GM23248 (cell line): ENCODE results near the gene QSOX1.

Source experiments
- EZH2 ChIP-seq: fragments of 200-600 bp; sonication (generic); IDR thresholded peaks from 2 replicates; pipeline ENCODE4 v1.6.1; 2018; ENCODE audit warnings: antibody characterized with exemption, mild to moderate bottlenecking; ENCODE audit not compliant: insufficient read depth, poor library complexity, severe bottlenecking
- EZH2phosphoT487 ChIP-seq: fragments of 200-600 bp; sonication (generic); IDR thresholded peaks from 2 replicates; pipeline ENCODE4 v1.6.1; 2018; ENCODE audit warnings: antibody characterized with exemption, moderate library complexity, mild to moderate bottlenecking, low read depth; ENCODE audit not compliant: insufficient read depth

DNA sequence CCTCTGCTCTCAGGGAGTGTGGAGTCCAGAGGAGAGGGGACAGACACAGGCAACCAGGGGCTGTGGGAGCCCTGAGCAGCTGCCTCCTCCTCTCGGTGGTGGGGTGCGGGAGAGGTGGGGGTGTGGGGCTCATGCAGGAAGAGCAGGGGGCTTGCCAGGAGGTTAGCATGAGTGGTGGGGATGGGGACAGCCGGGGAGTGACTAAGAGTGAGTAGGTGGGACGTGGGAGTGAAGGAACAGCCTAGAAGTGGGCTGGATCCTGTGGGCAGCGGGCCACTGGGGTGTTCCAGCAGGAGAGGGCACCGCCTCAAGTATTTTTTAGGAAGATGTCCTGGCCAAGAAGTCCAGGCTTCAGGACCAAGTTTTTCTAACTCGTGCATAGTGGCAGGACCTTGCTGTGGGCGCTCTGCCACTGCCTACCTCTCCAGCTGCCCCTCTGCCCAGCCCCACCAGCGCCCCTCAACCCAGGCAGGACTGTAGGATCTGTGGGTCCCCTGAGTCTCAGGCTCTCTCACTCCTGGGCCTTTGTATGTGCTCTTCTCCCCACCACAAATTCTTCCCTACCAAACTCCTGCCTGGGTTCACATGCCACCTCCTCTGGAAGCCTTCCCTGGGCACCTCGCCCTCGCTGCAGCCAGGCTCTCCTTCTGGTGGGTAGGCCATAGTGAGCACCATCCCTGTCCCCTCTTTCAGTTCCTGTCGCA, 56.6 kb downstream of the QSOX1 start:
- no peak for TF ChIP-seq EZH2
- no peak for TF ChIP-seq EZH2phosphoT487
